Urothelium cell line (cell line): ENCODE measurements around the gene MRNIP.

ENCODE experiments used
- DNase-seq: peaks from one replicate; pipeline ENCODE4 v3.0.0; 2011; ENCODE audit warnings: low spot score, mixed read lengths
- FAIRE-seq: peaks from 2 replicates; lab custom pipeline; 2011; peaks lifted over from hg19 to GRCh38; lab: Jason Lieb, UNC

The MRNIP gene

DNA sequence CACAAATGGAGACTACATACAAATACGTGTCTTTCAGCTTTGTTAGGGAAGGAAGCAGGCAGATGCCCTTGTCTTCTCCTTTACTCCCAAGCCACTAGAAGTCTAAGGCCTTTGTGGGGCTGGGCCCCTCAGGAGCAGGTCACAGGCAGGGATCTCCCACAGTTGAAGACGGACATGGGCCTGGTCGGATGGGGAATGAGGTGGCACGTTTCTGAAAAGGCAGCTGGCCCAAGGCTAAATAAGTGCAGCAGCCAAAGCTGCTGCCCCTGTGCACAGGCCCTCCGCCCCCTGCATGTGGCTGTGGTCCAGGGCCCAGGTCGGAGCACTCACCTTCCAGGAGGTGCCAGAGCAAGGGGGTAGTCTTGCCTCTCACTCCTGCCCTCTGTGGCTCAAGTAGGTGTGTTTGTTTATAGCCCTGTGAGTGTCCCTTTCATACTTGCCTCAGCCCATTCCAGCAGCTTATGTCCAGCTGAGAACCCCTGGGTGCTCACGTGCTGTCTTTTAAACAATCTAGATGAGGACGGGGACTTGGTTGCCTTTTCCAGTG is 36.1 kb downstream of the MRNIP start:
- FAIRE-seq (no peak), DNase-seq (no peak)

DNA sequence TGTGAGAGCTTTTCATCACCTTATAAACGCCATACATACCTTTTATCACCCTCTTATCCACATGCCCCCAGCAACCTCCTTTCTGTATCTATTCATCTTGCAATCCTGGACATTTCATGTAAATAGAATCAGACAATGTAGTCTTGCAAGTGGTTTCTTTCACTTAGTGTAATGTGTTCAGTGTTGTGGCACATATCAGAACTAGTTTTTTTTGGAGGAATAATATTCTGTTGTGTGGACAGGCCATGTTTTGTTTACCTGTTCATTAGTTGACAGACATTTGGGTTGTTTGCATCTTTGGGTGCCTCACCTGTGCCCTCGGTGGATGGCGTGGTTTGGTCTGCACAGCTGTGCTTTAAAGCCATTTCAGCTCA is 36.6 kb downstream of the MRNIP start:
- FAIRE-seq (no peak), DNase-seq (no peak)

GRCh38 chr5:179821298-179822058 is 37.1 kb downstream of the MRNIP start:
- peak; percentile 92 for DNase-seq

GRCh38 chr5:179820483-179821297 is 37.9 kb downstream of the MRNIP start, which contains the start of gene SQSTM1:
SQSTM1 (plus strand) TSS chr5:179820905; CDS start chr5:179820937, 32 bp downstream.
- DNase-seq (peak; percentile 90), FAIRE-seq (no peak)

More at GRCh38 chr5:179821298-179822058, 37.1 kb downstream of the MRNIP start:
- no peak for FAIRE-seq

DNA sequence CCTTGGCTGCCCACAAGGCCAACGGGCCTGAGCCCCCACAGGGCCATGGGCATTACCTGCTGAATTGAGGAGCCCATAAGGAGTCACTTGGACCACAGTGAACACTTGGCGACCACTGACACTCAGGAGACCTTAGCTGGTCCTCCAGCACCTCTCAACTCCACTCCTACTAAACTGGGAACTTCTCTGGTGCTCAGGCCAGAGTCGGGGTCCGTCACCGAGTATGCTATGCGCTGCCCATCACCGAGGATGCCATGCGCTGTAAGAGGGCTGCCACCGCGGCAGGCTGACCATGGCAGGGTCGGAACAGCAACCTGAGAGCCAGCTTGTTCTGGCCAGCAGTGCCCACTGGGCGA is 38.5 kb downstream of the MRNIP start:
- FAIRE-seq: no peak
- DNase-seq: no peak

DNA sequence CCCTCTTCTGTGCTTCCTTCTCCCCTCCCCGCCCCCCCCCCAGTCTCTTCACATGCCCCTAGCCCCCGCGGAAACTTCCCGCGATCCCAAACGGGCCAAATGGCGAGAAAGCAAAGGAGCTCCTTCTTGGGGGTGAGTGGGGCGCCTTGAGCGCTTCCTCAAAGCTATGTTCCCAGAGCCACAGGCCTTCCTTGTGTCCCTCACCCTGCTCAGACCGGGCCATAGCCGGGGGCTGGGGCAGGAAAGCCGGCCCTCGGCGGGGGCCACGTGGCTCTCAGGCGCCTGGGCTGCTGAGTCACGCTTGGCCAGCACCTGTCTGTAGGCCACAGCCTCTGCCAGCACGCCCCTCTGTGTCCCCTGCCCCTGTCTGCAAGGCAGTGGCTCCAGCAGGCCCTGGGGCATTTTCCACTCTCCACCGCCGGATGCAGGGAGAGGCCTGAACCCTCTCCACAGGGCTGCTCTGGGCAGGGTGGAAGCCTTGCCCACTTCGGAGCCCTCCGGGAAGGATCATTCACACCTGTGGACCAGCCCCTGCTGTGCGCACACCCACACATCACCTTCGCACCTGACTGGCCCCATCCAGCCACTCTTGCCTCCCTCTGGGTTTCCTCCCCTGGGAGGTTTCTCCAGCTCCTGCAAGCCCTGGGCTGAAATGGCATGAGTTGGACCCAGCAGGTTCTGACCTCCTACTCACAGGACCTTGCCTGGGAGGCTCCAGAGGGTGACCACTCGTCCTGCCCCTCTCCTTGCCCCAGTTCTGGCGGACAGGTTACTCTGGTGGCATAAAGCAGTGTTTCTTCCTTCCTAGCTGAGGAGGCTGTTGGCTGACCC is 39.1 kb downstream of the MRNIP start:
- DNase-seq: peak; percentile 71
- peak; percentile 27 for FAIRE-seq

- FAIRE-seq (no peak), DNase-seq (peak; percentile 93)
Observed at GRCh38 chr5:179818746-179819295, 39.8 kb downstream of the MRNIP start.

DNA sequence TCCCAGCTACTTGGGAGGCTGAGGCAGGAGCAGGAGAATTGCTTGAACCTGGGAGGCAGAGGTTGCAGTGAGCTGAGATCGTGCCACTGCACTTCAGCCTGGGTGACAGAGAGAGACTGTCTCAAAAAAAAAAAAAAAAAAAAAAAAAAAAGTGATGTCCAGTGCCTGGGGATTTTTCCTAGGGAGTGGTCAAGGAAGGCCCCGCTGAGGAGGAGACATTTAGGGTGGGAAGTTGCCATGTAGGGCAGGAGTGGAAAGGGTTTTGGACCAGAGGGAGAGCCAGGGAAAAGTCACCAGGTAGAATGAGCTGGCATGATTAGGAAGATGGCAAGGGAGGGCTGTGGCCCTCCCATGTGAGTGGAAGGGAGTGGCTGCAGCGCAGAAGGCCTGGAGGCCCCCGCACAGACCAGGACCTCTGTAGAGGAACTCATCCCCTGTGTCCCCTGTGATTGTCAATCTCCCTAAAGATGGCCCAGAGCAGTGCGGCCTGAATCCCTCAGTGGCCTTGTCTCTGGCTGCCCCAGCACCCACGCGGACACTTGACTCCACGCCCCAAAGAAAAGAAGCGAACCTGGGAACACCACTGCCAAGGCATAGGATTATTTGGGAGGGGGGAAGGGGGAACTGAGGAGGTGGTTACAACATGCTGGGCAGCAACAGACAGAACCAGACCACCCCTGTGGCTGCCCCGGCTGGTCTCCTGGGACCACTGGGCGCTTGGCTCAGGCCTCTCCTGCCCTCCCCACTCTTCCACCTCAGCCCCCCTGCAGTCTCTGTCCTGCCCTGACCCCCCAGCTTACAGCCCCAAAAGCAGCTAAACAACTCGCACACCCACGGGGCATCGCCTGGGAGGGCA is 40.5 kb downstream of the MRNIP start:
- FAIRE-seq: no peak
- no peak for DNase-seq

DNA sequence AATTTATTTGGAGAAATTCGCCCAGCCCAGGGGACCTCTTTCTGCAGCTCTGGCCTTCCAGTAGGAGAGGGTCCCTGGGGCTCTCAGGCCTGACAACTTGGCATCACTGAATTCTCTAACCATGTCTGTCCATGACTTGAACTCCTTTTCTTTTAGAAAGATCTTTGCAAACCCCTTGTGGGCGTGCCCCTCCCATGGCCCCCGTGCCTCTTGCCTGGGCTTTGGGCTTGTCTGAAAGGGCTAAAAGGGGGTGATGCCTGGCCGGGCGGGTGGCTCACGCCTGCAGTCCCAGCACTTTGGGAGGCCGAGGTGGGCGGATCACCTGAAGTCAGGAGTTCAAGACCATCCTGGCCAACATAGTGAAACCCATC is 41.2 kb downstream of the MRNIP start:
- no peak for FAIRE-seq

DNA sequence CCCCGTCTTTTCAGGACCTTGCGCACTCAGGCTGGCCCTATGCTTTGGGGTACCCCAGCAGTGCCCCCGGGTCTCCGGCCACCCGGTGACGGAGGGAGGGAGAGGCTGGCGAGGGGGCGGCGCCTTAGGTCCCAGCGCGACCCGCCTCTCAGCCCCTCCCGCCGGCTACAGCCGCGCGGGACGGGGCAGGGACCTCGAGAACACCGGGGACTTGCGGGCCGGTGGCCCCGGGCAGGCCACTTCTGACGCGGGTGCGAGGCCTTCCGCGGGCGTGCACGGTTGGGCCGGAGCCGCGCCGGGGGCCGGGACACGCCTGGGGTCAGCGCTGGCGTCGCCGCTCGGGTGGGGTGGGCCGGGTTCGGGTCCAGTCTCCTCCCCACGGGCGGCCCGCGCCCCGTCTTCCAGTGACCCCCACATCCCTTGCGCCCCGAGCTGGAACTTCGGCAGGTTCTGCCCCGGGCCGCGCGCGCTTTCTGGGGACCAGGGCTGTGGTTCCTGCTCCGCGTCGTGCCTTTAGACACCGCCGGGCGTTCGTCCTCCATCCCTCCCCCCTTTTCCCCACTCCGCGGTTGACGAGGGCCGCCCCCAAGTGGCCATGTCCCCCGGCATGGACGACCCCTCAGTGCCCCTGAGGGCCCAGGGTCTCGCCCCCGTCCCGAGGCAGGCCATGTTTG is 41.7 kb downstream of the MRNIP start:
- FAIRE-seq: no peak
- no peak for DNase-seq

More for the DNA sequence above, 41.2 kb downstream of the MRNIP start:
- no peak for DNase-seq

DNA sequence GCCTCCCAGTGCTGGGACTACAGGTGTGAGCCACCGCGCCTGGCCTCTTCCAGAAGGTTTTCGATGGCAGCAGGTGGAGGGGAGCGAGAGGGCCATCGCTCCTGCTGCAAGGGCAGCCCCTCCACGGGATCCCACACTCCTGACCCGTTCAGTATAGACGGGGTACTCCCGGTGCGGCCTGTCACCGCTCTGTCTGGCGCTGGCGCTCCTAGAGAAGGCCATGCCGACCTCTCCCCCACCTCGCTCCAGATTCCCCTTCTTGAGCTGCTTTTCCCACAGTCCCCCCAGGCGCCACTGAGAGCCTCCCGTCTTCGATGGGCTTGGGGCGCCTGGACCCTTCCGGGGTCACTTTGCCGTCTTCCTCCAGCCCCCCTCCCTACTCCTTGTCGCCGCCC is 42.2 kb downstream of the MRNIP start:
- FAIRE-seq: no peak
- DNase-seq: no peak

GRCh38 chr5:179815491-179816249 is 42.9 kb downstream of the MRNIP start:
- no peak for DNase-seq
- FAIRE-seq: peak; percentile 20

GRCh38 chr5:179814090-179814489 is 44.5 kb downstream of the MRNIP start:
- FAIRE-seq (no peak), DNase-seq (no peak)

DNA sequence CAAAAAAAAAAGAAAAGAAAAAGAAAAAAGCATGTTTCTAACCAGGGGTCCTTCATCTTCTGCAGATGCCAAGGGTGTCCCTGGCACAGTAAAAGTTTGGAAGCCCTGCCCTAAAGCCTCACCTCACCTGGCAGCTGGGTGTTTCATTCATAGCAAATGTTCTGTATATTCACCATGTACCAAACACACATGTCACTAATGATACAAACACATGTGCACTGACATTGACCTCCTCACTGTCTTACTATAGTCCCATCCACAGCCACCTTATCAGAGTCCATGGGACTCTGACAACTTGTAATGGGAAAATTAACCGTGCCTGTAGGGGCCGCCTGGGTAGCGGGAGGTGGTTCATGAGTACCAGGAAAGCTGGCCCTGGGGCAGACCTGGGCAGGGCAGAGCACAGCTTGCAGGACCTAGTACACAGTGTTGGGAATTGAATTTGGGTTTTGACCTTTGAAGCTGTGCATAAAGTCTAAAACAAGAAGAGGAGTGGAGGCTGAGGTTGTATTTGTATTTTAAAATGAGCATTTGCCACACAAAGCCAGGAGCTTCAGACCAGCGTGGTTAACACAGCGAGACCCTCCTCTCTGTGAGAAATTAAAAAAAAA is 45.5 kb downstream of the MRNIP start:
- DNase-seq: no peak
- no peak for FAIRE-seq

DNA sequence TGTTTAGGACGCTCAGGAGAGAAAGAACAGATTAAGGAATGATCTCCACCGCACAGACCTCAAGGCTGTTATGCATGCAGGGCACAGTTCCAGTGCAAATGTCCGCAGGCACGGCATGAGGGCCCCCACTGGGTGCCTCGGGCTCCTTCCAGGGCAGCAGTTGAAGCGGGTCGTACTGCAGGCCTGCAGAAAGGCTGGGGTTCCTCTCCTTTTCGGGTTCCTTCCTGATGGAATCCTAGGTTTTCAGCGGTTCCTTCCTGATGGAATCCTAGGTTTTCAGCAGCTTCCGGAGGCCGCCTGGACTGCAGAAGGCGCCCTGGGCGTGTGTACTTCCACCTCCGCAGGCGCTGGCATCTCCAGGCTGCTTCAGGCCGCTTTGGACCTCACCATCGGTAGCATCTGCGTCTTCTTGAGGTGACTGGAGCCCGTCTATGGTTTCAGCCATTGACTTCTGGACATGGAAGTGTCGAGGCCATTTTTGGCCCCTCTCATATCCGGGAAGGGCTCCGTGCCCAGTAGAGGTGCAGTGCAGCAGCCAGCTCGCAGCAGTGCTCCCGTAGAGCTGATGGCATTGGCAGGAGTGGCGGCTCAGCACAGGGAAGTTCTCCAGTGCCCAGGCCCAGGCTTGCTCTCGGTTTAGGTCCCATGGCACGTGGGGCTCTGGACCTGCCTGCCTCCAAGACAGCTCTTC is 46.3 kb downstream of the MRNIP start:
- FAIRE-seq: no peak
- DNase-seq: no peak

DNA sequence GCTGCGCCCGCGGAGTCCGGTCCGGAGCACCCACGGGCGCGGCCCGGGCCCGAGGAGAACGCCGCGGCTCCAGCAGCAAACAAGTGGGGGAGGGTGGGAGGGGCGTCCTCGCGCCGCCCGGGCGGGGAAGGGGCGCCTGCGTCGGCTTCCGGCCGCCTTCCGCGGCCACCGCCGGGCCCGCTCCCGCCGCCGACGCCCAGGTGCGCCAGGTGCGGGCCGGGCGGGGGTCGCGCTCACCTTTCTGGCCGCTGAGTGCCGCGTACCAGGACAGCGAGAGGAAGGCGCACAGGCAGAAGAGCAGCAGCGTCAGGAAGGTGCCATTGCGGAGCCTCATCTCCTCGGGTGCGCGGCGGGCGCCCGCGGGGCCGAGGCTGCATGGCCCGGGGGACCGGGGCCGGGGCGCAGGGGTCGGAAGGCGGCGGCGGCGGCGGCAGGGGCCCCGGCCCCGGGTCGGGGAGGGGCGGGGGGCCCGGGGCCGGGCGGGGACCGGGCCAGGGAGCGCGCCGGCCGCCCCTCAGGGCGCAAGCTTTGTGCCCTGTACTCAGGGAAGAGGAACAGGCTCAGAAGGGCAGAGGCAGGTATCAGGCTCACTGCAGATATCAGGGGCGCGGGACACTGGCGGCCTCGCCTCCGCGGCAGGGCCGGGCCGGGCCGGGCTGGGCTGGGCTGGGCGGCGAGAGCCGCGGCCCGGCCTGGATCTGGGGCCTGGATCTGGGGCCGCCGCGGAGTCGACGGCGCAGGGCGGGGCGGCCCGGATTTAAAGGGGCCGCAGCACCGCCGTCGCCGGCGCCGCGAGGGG is 52.2 kb downstream of the MRNIP start, which contains the start of gene MGAT4B:
Gene MGAT4B, minus strand, starts transcription at position 617 of the 799 bp plus-strand sequence. Its CDS starts 283 bp downstream, at position 334.
- FAIRE-seq (no peak), DNase-seq (peak; percentile 87)
